GM23338 (cell line): ENCODE data around the gene FBXW7. TPM values are rescaled to one million over a fixed set of nuclear protein-coding genes. Genes with fewer than 3 reads are reported as not detected.

Source experiments
- ATAC-seq: fragments of 200-7000 bp; cut with Tn5 transposase; 3 replicates; pipeline ENCODE4 v1.9.1; 2020
- DNase-seq: peaks from one replicate; pipeline ENCODE4 v3.0.0-alpha.2; 2015; ENCODE audit warnings: low spot score
- H2AFZ ChIP-seq: fragments of 200-600 bp; sonication (generic); 2 replicates; pipeline ENCODE4 v1.8.0; 2016; ENCODE audit warnings: antibody characterized with exemption, mild to moderate bottlenecking, moderate library complexity
- H3F3A ChIP-seq: fragments of 200-600 bp; sonication (generic); replicated peaks from 2 replicates; pipeline ENCODE4 v1.8.0; 2017; ENCODE audit warnings: antibody characterized with exemption, mixed run types, low read depth
- H3K27ac ChIP-seq: fragments of 200-600 bp; sonication (generic); 2 replicates; pipeline ENCODE4 v1.6.1; 2016; ENCODE audit warnings: low read depth
- H3K27me3 ChIP-seq: fragments of 200-600 bp; sonication (generic); 2 replicates; pipeline ENCODE4 v1.8.0; 2016; ENCODE audit warnings: mild to moderate bottlenecking, mixed run types, moderate library complexity; ENCODE audit not compliant: insufficient read depth
- H3K36me3 ChIP-seq: fragments of 200-600 bp; sonication (generic); 2 replicates; pipeline ENCODE4 v1.8.0; 2016; ENCODE audit warnings: mild to moderate bottlenecking; ENCODE audit not compliant: insufficient read depth
- H3K4me1 ChIP-seq: fragments of 200-600 bp; sonication (generic); 2 replicates; pipeline ENCODE4 v1.8.0; 2016; ENCODE audit warnings: mild to moderate bottlenecking, moderate library complexity; ENCODE audit not compliant: insufficient read depth
- H3K4me2 ChIP-seq: fragments of 200-600 bp; sonication (generic); 2 replicates; pipeline ENCODE4 v1.7.1; 2017; ENCODE audit warnings: mixed run types
- H3K4me3 ChIP-seq: fragments of 200-600 bp; sonication (generic); 2 replicates; pipeline ENCODE4 v1.6.1; 2016; ENCODE audit warnings: mixed run types
- H3K79me2 ChIP-seq: fragments of 200-600 bp; sonication (generic); replicated peaks from 2 replicates; pipeline ENCODE4 v1.8.0; 2017; ENCODE audit warnings: mild to moderate bottlenecking; ENCODE audit not compliant: insufficient read depth
- H3K9me2 ChIP-seq: fragments of 200-600 bp; sonication (generic); 2 replicates; pipeline ENCODE4 v1.8.0; 2017; ENCODE audit not compliant: insufficient read depth
- H4K20me1 ChIP-seq: fragments of 200-600 bp; sonication (generic); replicated peaks from 2 replicates; pipeline ENCODE4 v1.8.0; 2017; ENCODE audit warnings: mild to moderate bottlenecking; ENCODE audit not compliant: insufficient read depth
- H3K27ac Mint-ChIP-seq: 2 replicates; pipeline ENCODE4 v1.8.0; 2020; ENCODE audit warnings: inconsistent platforms, mild to moderate bottlenecking, moderate library complexity, mixed read lengths
- H3K27me3 Mint-ChIP-seq: 3 replicates; pipeline ENCODE4 v1.8.0; 2022; ENCODE audit warnings: low read depth, mild to moderate bottlenecking, moderate library complexity, mixed read lengths, inconsistent platforms; ENCODE audit not compliant: insufficient read depth, poor library complexity
- H3K36me3 Mint-ChIP-seq: 3 replicates; pipeline ENCODE4 v1.8.0; 2021; ENCODE audit warnings: low read depth, mild to moderate bottlenecking, inconsistent platforms, moderate library complexity, mixed read lengths
- H3K4me1 Mint-ChIP-seq: 3 replicates; pipeline ENCODE4 v1.8.0; 2020; ENCODE audit warnings: mild to moderate bottlenecking, inconsistent platforms, mixed read lengths
- H3K4me3 Mint-ChIP-seq: 3 replicates; pipeline ENCODE4 v1.8.0; 2021; ENCODE audit warnings: moderate library complexity, mild to moderate bottlenecking, inconsistent platforms, mixed read lengths
- H3K9me3 Mint-ChIP-seq: 3 replicates; pipeline ENCODE4 v1.8.0; 2020; ENCODE audit warnings: moderate library complexity, mild to moderate bottlenecking, inconsistent platforms, mixed read lengths
- CREB1 ChIP-seq: fragments of 250-450 bp; sonication (Bioruptor Pico); IDR thresholded peaks from 2 replicates; pipeline ENCODE4 v1.5.0; 2020; ENCODE audit warnings: low read depth, mild to moderate bottlenecking, moderate library complexity
- CTCF ChIP-seq, 2 experiments: fragments of 200-600 bp in 1 of 2; sonication (generic) in 1 of 2; conservative IDR thresholded peaks; 2 replicates each; pipeline versions ENCODE4 v1.5.1 to v1.6.1; 2016 to 2017; ENCODE audit warnings: antibody characterized with exemption in 2 of 2, low read depth in 2 of 2, mild to moderate bottlenecking in 2 of 2, moderate library complexity in 1 of 2
- ETS1 ChIP-seq: IDR thresholded peaks from 2 replicates; pipeline ENCODE4 v1.6.1; 2016; ENCODE audit warnings: antibody characterized with exemption
- EZH2 ChIP-seq: fragments of 200-600 bp; sonication (generic); IDR thresholded peaks from one replicate; pipeline ENCODE4 v1.8.0; 2017; ENCODE audit warnings: antibody characterized with exemption, mild to moderate bottlenecking, low read depth; ENCODE audit not compliant: unreplicated experiment
- EZH2phosphoT487 ChIP-seq: fragments of 200-600 bp; sonication (generic); IDR thresholded peaks from one replicate; pipeline ENCODE4 v1.8.1; 2018; ENCODE audit warnings: antibody characterized with exemption; ENCODE audit not compliant: unreplicated experiment
- JUNB ChIP-seq: IDR thresholded peaks from one replicate; pipeline ENCODE4 v1.6.1; 2016; ENCODE audit warnings: antibody characterized with exemption; ENCODE audit not compliant: unreplicated experiment
- NANOG ChIP-seq: IDR thresholded peaks from 2 replicates; pipeline ENCODE4 v1.6.1; 2016; ENCODE audit warnings: antibody characterized with exemption, borderline replicate concordance
- POLR2AphosphoS5 ChIP-seq: IDR thresholded peaks from 2 replicates; pipeline ENCODE4 v1.6.1; 2016; ENCODE audit warnings: antibody characterized with exemption, low read depth
- REST ChIP-seq: IDR thresholded peaks from one replicate; pipeline ENCODE4 v1.6.1; 2018; ENCODE audit warnings: antibody characterized with exemption; ENCODE audit not compliant: unreplicated experiment
- STAT1 ChIP-seq: IDR thresholded peaks from one replicate; pipeline ENCODE4 v1.6.1; 2016; ENCODE audit warnings: antibody characterized with exemption; ENCODE audit not compliant: unreplicated experiment
- ZNF114 ChIP-seq: fragments of 250-450 bp; sonication (Bioruptor Pico); IDR thresholded peaks from 2 replicates; pipeline ENCODE4 v1.5.0; 2020; ENCODE audit warnings: mild to moderate bottlenecking, moderate library complexity
- ZNF331 ChIP-seq: fragments of 250-450 bp; sonication (Bioruptor Pico); IDR thresholded peaks from 2 replicates; pipeline ENCODE4 v1.5.0; 2020; ENCODE audit warnings: low read depth, mild to moderate bottlenecking, moderate library complexity
- ZNF462 ChIP-seq: fragments of 250-450 bp; sonication (Bioruptor Pico); IDR thresholded peaks from 2 replicates; pipeline ENCODE4 v1.5.0; 2020; ENCODE audit warnings: mild to moderate bottlenecking, moderate library complexity
- polyA plus RNA-seq: library from polyadenylated mRNA; unstranded; fragments of >200 nt; fragmentation: Nextera tagmentation; extraction: Ambion mirVana; gene quantifications from 2 replicates; pipeline ENCODE4 v1.2.1, GENCODE V29; 2016
- total RNA-seq: library from RNA; depleted of rRNA; stranded (reverse); fragments of >200 nt; shearing (Covaris generic); gene quantifications from 2 replicates; pipeline ENCODE4 v1.2.3, GENCODE V29; 2014

FBXW7 gene
- total and polyA plus RNA-seq, 2 experiments from 2014 or later = 25.8 to 34.7 TPM

GRCh38 chr4:152575533-152575932 is 39.6 kb upstream of the FBXW7 start:
- Histone ChIP-seq H3K9me2 (no peaks in the 10 kb centered on the region; the same call in 1 of the 2 replicates), H3K36me3 (no peaks in the 10 kb centered on the region), H3K27ac (no peak overlapping the region), H3K4me1 (peaks cover 4% of the 10 kb centered on the region; the same call in 1 of the 2 replicates), H3K4me3 (no peak overlapping the region), H2AFZ (no peak overlapping the region), H3K4me2 (no peak overlapping the region), H3K79me2 (no peaks in the 10 kb centered on the region), H4K20me1 (no peaks in the 10 kb centered on the region), H3F3A (no peaks in the 10 kb centered on the region), H3K27me3 (no peaks in the 10 kb centered on the region)
- no peak for ATAC-seq
- H3K27me3 Mint-ChIP-seq = no peaks in the 10 kb centered on the region
- TF ChIP-seq STAT1 (no peak), JUNB (no peak), POLR2AphosphoS5 (no peak), ZNF114 (CRISPR knock-in tag) (no peak), ZNF462 (CRISPR knock-in tag) (no peak), CREB1 (CRISPR knock-in tag) (no peak), CTCF (conservative IDR thresholded peaks at IDR 0.05; ENCODE audit: low read depth in 2 of 2) (no peak), REST (no peak), NANOG (no peak), EZH2phosphoT487 (no peak), EZH2 (no peak), ZNF331 (no peak), ETS1 (no peak)
- no peaks in the 10 kb centered on the region for H3K9me3 Mint-ChIP-seq
- no peak overlapping the region for H3K27ac Mint-ChIP-seq
- no peak overlapping the region for H3K4me3 Mint-ChIP-seq
- peaks cover 16% of the 10 kb centered on the region for H3K4me1 Mint-ChIP-seq
- no peak for DNase-seq
- H3K36me3 Mint-ChIP-seq = no peaks in the 10 kb centered on the region
